Keratinocyte (primary cell): Measurements from ENCODE around the gene SCN2B. TPM values are rescaled to one million over a fixed set of nuclear protein-coding genes. Genes with fewer than 3 reads are reported as not detected.

Experiments
- DNase-seq: peaks from one replicate; pipeline ENCODE4 v3.0.0-alpha.2; 2011; ENCODE audit warnings: low read depth, missing footprints, low spot score
- FAIRE-seq: peaks from 2 replicates; lab custom pipeline; 2011; peaks lifted over from hg19 to GRCh38; lab: Jason Lieb, UNC
- H2AFZ ChIP-seq: 2 replicates; pipeline ENCODE4 v1.6.0; 2012; ENCODE audit warnings: low read length, control low read depth, inconsistent platforms; ENCODE audit not compliant: control insufficient read depth
- H3K27ac ChIP-seq: 2 replicates; pipeline ENCODE4 v1.5.1; 2011; ENCODE audit warnings: low read length; ENCODE audit not compliant: control insufficient read depth, insufficient read depth
- H3K27me3 ChIP-seq: 3 replicates; pipeline ENCODE4 v1.6.0; 2011; ENCODE audit warnings: low read length; ENCODE audit not compliant: control insufficient read depth, insufficient read depth; ENCODE audit errors: extremely low read depth
- H3K36me3 ChIP-seq, 2 experiments: 2 replicates in 1 of 2; 3 replicates in 1 of 2; pipeline ENCODE4 v1.5.1; 2011; ENCODE audit warnings: low read length in 2 of 2, mild to moderate bottlenecking in 1 of 2; ENCODE audit not compliant: control insufficient read depth in 2 of 2, insufficient read depth in 2 of 2; ENCODE audit errors: extremely low read depth in 1 of 2
- H3K4me1 ChIP-seq: 3 replicates; pipeline ENCODE4 v1.5.1; 2011; ENCODE audit warnings: low read length; ENCODE audit not compliant: control insufficient read depth, insufficient read depth; ENCODE audit errors: extremely low read depth
- H3K4me2 ChIP-seq: 3 replicates; pipeline ENCODE4 v1.6.0; 2011; ENCODE audit warnings: low read depth, low read length; ENCODE audit not compliant: control insufficient read depth, insufficient read depth; ENCODE audit errors: extremely low read depth
- H3K4me3 ChIP-seq, 3 experiments: fragments of 200-600 bp in 1 of 3; sonication (generic) in 1 of 3; 2 replicates in 2 of 3; 3 replicates in 1 of 3; pipeline ENCODE4 v1.5.1; 2011 to 2016; ENCODE audit warnings: low read length in 3 of 3, mild to moderate bottlenecking in 3 of 3, control low read depth in 2 of 3, inconsistent platforms in 1 of 3, low read depth in 1 of 3, mixed read lengths in 1 of 3, mixed run types in 1 of 3, moderate library complexity in 1 of 3; ENCODE audit not compliant: control insufficient read depth in 2 of 3, insufficient read depth in 2 of 3; ENCODE audit errors: extremely low read depth in 1 of 3
- H3K79me2 ChIP-seq: 2 replicates; pipeline ENCODE4 v1.6.0; 2012; ENCODE audit warnings: low read length; ENCODE audit not compliant: control insufficient read depth, insufficient read depth
- H3K9ac ChIP-seq: 3 replicates; pipeline ENCODE4 v1.6.0; 2011; ENCODE audit warnings: low read length; ENCODE audit not compliant: control insufficient read depth, insufficient read depth; ENCODE audit errors: extremely low read depth
- H3K9me1 ChIP-seq: 3 replicates; pipeline ENCODE4 v1.6.0; 2011; ENCODE audit warnings: low read length; ENCODE audit not compliant: control insufficient read depth, insufficient read depth; ENCODE audit errors: extremely low read depth
- H3K9me3 ChIP-seq: 2 replicates; pipeline ENCODE4 v1.5.1; 2012; ENCODE audit warnings: low read depth, low read length; ENCODE audit not compliant: control insufficient read depth
- H4K20me1 ChIP-seq: 3 replicates; pipeline ENCODE4 v1.6.0; 2011; ENCODE audit warnings: low read length; ENCODE audit not compliant: control insufficient read depth, insufficient read depth; ENCODE audit errors: extremely low read depth
- CTCF ChIP-seq, 3 experiments: IDR thresholded peaks in 1 of 3; conservative IDR thresholded peaks in 1 of 3; optimal IDR thresholded peaks in 1 of 3; 2 replicates in 2 of 3; 3 replicates in 1 of 3; pipeline versions ENCODE3 to v1.5.1; 2011; ENCODE audit warnings: low read length in 3 of 3, mild to moderate bottlenecking in 3 of 3, moderate library complexity in 2 of 3, control low read depth in 1 of 3, inconsistent platforms in 1 of 3; ENCODE audit not compliant: insufficient read depth in 2 of 3; ENCODE audit errors: extremely low read depth in 1 of 3
- EZH2 ChIP-seq: IDR thresholded peaks from one replicate; pipeline ENCODE4 v1.6.1; 2012; ENCODE audit warnings: inconsistent platforms, mild to moderate bottlenecking, low read length, moderate library complexity
- dilution Hi-C: fragments of 300-500 bp; cut with MboI; formaldehyde crosslinking; loops from one replicate; pipeline ENCODE4 v1.7.0; 2020; ENCODE audit warnings: low sequenced_read_pairs; ENCODE audit not compliant: extremely low pct_ligation_motif_present
- polyA plus RNA-seq, 5 experiments: library from polyadenylated mRNA; depleted of rRNA in 3 of 5; stranded (reverse) in 3 of 5; stranded (forward) in 1 of 5; unstranded in 1 of 5; fragments of >200 nt; gene quantifications; 1 replicate in 1 of 5; 2 replicates in 3 of 5; 3 replicates in 1 of 5; pipeline versions ENCODE4 v1.2.1 to v1.2.3, GENCODE V29; 2011 to 2012; ENCODE audit warnings: missing spikeins in 2 of 5, low read depth in 1 of 5, low replicate concordance in 1 of 5

Gene SCN2B
- polyA plus RNA-seq, 1 donor (not counting 4 experiments of a cell fraction or from before 2014, with no cell fraction given), result 0.56 TPM

DNA sequence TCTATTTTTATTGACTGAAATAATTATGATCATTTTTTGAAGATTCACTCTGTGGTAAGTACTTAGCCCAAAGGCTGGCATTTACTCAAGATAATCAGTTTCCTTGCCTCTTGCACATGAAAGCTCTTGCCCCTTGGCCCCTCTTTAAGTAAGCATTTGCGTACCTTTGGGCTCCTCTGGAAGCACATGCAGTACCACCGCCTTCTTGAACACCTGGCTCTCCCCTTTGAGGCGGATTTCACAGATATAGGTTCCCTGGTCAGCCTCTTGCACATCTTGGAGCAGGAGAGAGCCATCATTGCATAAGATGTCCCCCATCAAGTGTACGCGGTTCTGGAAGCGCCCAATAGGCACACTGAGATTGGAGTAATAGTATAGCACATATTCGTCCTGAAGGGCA lies 33.9 kb upstream of the SCN2B start:
- Histone ChIP-seq H3K4me1 (peaks cover 10% of the 10 kb centered on the region), H4K20me1 (no peaks in the 10 kb centered on the region), H3K9me3 (no peaks in the 10 kb centered on the region), H3K9me1 (no peaks in the 10 kb centered on the region), H3K4me2 (no peak overlapping the region), H3K79me2 (no peaks in the 10 kb centered on the region), H3K27ac (no peak overlapping the region), H2AFZ (no peak overlapping the region), H3K36me3 (no peaks in the 10 kb centered on the region), H3K4me3 (no peak overlapping the region), H3K27me3 (peaks cover 2% of the 10 kb centered on the region), H3K9ac (no peak overlapping the region)
- dilution Hi-C loops, result no loop called here
- FAIRE-seq (no peak), DNase-seq (no peak)
- TF ChIP-seq CTCF (optimal IDR thresholded peaks at IDR 0.05 in 1 of 3, IDR thresholded peaks at IDR 0.05 in 1 of 3, conservative IDR thresholded peaks at IDR 0.05 in 1 of 3; ENCODE audit: extremely low read depth in 1 of 3, insufficient read depth in 2 of 3, low read length in 3 of 3) (no peak), EZH2 (no peak)

- Histone ChIP-seq H3K4me2 (no peak overlapping the region), H3K27ac (no peak overlapping the region), H3K79me2 (no peaks in the 10 kb centered on the region), H3K36me3 (no peaks in the 10 kb centered on the region), H3K9me3 (no peaks in the 10 kb centered on the region), H3K9me1 (no peaks in the 10 kb centered on the region), H3K4me3 (no peak overlapping the region), H4K20me1 (no peaks in the 10 kb centered on the region), H3K4me1 (peaks cover 10% of the 10 kb centered on the region), H3K9ac (no peak overlapping the region), H3K27me3 (no peaks in the 10 kb centered on the region), H2AFZ (no peak overlapping the region)
- no peak for FAIRE-seq
- TF ChIP-seq EZH2 (no peak), CTCF (optimal IDR thresholded peaks at IDR 0.05 in 1 of 3, IDR thresholded peaks at IDR 0.05 in 1 of 3, conservative IDR thresholded peaks at IDR 0.05 in 1 of 3; ENCODE audit: extremely low read depth in 1 of 3, insufficient read depth in 2 of 3, low read length in 3 of 3) (no peak)
- dilution Hi-C loops, result no loop called here
- no peak for DNase-seq
Measured at GRCh38 chr11:118209033-118209432, 32.6 kb upstream of the SCN2B start.
